ENCODE results near the gene MX2.
"Not testable (repeated sequence)": the region's sequence is repeated elsewhere in the genome, so short reads cannot be mapped to it uniquely, and the experiment has no call there.

The MX2 gene, protein sequence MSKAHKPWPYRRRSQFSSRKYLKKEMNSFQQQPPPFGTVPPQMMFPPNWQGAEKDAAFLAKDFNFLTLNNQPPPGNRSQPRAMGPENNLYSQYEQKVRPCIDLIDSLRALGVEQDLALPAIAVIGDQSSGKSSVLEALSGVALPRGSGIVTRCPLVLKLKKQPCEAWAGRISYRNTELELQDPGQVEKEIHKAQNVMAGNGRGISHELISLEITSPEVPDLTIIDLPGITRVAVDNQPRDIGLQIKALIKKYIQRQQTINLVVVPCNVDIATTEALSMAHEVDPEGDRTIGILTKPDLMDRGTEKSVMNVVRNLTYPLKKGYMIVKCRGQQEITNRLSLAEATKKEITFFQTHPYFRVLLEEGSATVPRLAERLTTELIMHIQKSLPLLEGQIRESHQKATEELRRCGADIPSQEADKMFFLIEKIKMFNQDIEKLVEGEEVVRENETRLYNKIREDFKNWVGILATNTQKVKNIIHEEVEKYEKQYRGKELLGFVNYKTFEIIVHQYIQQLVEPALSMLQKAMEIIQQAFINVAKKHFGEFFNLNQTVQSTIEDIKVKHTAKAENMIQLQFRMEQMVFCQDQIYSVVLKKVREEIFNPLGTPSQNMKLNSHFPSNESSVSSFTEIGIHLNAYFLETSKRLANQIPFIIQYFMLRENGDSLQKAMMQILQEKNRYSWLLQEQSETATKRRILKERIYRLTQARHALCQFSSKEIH

DNA sequence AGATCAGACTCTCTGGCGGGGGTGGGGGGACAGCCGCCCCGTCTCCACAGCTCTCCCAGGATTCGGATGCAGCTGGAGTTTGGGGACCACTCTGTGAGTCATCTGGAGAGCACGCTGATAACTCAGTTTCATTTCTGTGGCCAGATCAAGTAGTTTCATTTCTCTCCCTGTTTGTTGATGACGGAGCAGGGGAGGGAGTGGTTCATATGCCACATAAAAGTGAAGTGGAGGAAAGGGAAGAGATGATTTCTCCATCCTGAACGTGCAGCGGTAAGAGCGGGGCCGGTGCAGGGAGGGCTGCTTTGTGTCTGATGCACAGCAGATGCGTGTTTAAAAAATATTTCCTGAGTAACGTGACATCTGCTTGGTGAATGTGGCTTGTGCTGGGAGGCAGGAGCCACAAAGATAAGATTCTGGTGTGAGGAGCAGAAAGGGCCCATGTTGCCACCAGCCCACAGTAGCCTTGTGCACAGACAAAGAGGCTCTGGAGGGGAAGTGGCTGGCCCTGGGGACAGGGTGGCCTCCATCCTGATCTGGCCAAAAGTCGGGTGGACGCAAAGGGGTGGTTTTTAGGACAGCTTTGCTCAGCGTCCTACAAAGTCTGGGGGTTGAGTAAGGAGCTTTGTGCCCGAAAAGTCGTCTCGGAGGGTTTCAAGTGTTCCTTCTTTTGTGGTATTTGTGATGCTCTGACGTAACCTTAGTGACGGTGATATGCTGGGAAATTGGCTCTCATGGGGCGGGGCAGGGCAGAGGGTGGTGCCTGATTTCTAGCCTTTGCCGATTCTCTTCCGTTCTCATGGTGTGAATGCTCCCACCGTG, at the start of gene MX2:
Gene MX2, plus strand, starts transcription at position 242 of the 819 bp plus-strand sequence. CDS start 14,880 bp downstream, outside the sequence.
- peak; percentile 57 for DNase-seq (ENCODE audit: low read depth)

DNA sequence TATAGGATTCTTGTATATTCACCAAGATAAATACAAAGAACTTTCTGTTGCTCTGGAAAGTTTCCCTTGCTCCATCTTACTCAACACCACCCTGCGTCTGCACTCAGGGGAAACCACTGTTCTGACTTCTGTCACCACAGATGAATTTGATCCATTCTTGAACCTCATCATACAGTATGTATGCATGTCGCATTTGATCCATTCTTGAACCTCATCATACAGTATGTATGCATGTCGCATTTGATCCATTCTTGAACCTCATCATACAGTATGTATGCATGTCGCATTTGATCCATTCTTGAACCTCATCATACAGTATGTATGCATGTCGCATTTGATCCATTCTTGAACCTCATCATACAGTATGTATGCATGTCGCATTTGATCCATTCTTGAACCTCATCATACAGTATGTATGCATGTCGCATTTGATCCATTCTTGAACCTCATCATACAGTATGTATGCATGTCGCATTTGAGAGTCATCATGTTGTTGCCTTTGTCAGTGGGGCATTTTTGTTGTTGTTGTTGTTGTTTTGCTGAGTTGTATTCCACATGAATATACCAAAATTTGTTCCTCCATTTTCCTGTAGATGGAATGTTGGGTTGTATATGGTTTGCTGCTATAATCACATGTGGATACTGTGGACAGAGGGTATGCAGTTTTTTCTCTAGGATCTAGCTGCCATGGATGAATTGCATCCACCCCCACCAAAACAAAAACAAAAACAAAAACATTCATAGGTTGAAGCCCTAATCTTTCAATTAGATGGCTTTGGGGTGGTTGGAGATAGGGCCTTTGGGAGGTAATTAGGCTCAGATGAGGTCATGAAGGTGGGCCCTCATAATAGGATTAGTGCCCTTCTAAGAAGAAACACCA, 48.3 kb upstream of the MX2 start:
- not testable (repeated sequence) for DNase-seq (ENCODE audit: low read depth)

DNA sequence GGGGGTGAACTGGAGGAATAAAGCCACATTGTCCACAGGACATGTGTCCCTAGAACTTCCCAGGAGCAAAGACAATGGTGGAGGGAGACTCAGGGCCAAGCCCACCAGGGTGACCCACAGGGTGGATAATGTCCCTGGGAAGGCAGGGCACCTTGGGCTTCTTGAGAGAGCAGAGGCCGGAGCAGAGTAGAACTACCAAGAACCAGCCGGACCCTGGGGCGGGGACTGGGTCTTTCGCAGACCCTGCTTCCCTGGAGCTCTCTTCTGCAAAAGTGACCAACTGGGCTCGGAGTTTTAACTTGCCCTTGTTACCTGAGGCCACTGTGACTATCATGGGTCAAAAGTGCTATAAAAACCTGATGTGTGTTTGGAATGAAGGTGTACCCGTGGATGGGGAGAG, 46.1 kb upstream of the MX2 start:
- DNase-seq (ENCODE audit: low read depth): no peak

DNA sequence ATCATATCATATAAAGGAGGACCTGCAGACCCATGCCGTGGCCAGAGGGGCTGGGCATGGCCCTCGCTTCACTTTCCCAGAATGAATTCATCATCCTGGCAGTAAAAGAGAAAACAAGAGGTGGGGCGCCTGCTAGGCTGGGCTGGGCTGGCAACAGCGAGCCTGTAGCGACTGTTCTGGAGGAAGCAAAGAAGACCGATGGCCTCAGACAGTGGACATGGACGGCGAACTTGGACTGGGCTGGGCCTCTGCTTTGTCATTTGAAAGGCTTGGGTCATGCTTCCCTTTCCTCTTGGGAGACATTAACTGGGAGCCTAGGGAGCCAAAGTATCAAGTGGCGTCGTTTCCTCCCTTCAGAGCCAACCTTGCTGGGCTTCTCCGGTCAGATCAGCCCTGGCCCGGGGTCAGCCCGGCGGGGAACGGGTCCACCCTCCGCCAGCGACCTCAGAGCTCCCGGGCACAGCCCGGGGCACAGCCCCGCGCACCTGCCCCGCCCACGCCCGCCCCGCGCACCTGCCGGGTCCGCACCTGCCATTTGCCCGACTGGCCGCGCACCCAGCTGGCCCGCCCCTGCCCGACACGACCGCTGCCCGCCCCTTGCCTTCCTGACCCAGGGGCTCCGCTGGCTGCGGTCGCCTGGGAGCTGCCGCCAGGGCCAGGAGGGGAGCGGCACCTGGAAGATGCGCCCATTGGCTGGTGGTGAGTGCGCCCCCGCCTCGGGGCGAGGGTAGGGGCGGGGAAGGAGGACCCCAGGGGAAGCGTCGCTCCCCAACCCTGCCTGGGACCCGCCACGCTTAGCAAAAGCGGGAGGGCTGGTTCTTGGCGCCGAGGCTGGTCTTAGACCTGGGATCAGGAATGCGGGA, 45.4 kb upstream of the MX2 start, which contains the start of gene FAM3B:
Gene FAM3B, plus strand, starts transcription at position 602 of the 863 bp plus-strand sequence. Its CDS starts 79 bp downstream, at position 681.
- no peak for DNase-seq (ENCODE audit: low read depth)

DNA sequence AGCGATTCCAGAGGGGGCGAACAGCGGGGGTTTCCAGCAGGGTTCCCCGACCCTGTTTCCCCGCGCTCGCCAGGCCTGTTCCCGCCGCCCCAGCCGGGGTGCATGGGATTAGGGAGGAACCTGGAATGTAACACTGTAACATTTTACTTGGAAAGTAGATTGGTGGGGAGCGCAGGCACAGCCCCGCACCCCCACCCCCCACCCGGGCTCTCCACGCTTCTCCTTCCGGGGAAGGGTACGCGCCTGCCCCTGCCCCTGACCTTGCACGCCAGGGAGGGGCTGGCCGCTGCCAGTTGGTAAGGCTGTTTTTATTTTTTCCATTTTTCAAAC, 44.8 kb upstream of the MX2 start:
- no peak for DNase-seq (ENCODE audit: low read depth)

DNA sequence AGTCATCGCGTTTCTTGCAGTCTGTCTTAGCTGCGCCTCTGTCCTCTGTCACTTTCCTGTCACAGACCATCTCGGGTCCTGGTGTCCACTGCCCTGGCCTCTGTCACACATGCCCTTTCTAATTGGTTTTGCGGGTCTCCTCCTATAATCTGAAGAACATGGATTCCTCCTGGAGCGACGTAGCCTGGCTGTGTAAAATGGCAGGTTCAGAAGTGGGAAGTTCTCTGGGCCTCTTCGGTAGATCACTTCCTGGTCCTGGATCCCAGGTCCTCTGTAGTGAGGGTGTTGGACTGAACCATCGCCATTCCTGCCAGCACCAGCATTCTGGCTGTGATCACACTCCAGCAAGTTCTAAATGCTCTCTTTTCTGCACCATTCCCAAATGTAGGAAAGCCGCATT, 44.4 kb upstream of the MX2 start:
- DNase-seq (ENCODE audit: low read depth): no peak

DNA sequence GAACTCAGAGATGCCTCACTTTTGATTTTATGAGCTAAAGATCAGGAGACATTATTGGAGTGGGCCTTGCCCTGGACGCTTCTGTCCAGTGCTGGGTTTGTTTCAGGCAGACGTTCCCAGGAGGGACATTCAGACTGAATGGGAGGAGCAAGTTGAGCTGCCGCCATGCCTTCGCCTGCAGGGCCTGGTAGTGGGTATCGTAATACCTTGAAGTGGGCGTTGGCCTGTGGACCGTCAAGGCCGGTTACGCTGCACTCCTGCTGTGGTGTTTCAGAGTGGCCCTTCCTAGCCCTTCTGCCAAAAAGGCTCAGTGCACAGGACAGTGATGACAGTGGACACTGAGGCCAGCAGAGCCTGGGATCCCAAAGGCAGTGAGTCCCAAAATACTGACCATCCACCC, 43.6 kb upstream of the MX2 start:
- no peak for DNase-seq (ENCODE audit: low read depth)

DNA sequence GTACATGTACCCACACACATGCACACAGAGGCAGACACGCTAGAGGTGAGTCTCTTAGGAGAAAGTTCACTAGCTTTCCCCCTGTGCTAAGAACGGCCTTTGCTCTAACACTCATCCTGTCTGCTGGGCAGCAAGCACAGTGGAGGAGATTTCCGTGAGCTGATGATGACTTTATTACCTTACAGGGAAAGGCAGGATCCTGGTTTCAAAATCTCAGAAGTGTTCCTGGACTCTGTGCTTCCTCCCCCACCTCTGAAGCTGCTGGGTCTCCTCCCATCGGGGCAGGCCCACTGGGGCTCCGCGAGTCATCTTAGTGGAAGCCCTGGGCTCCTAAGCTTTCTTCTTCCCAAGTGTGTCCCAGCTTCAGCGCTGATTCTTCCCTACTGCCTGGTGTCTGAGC, 42.6 kb upstream of the MX2 start:
- no peak for DNase-seq (ENCODE audit: low read depth)

DNA sequence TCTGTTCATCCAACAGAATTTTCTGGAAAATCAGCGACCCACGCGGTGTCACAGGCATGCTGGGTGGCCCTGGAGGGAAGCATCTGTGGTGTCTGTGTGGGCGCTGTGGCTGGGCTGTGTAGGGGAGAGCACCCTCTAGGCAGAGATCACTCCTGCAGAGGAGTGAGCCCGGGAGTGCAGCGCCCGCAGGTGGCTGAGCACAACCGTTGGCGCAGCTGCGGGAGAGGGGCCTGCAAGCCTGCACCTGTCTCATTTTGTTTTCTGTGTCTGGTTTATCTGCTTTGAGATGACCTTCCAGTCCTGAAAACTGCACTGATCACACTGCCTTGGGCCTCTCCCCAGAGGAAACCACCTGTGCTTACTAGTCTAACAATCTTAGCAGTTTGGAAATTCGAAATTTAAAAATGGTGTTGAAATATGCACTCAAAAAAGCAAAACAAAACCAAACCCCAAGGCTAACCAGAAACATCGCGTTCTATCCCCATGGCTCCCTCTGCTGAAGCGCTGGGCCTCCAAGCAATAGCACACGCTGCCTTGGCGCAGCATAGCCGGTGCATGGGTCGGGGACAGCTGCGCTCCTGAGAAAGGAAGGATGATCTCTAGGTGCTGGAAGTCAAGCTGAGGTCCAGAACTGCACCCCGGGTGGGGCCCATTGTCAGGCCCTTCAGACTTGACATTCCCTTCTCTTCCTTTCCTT, 40.5 kb upstream of the MX2 start:
- DNase-seq (ENCODE audit: low read depth): peak; percentile 3

DNA sequence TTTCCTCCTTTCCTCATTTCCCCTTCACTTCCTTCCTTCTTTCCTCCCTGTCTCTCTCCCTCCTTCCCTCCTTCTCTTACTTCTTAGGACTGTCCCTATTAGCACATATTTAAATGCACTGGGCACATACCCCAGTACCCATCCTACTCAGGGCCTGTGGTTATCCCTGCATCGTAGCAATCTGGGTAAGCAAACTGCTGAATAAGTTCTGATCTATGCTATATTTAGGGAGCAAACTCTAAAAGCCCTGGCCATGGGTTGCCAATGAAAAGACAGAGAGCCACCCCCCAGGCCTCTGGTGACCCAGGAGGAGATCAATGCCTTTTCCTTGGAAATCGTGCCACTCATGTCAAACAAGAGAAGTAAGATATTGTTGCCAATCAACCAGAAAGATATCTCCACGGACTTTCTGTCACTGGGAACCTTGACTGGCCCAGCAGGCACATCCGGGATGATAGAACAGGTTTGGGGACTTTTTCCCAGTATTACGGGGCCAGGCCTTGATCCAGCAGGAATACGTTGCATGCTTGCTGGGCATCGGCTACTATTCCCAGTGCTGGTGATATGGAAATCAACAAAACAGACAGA, 39.8 kb upstream of the MX2 start:
- DNase-seq (ENCODE audit: low read depth): no peak

DNA sequence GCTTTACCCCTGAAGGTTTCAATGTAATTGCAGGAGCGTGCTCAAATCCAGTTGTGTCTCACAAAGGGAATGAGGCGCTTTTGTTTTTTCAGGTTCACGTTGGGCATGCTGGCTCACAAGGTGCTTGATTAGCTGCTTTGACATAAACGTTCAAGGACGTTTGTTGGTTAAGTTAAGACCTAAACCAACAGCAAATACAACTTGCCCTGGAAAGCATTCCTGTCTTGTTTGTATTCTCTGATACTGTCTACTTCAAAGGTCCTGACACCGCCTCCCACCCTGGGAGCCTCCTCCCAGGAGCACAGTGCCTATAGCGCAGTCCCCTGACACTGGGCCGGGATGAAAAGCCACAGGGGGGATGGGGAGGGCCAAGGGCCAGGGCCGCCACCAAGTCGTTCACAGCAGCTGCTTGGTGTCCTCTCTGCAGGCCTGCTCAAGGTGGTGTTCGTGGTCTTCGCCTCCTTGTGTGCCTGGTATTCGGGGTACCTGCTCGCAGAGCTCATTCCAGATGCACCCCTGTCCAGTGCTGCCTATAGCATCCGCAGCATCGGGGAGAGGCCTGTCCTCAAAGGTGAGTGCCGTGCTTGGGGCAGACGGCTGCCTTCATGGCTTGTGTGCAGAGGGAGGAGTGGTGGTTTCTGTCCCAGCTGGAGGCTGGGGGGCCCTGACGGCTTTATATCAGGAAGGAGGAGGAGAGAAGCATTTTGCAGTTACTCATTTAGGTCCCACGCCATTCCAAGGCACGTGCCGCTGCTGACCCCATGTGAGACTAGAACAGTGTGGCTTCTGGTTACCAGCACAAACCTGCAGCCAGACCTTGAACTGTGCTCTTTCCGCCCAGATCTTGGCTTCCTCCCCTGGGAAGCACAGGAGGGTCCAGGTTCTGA, 39.1 kb upstream of the MX2 start:
- no peak for DNase-seq (ENCODE audit: low read depth)

DNA sequence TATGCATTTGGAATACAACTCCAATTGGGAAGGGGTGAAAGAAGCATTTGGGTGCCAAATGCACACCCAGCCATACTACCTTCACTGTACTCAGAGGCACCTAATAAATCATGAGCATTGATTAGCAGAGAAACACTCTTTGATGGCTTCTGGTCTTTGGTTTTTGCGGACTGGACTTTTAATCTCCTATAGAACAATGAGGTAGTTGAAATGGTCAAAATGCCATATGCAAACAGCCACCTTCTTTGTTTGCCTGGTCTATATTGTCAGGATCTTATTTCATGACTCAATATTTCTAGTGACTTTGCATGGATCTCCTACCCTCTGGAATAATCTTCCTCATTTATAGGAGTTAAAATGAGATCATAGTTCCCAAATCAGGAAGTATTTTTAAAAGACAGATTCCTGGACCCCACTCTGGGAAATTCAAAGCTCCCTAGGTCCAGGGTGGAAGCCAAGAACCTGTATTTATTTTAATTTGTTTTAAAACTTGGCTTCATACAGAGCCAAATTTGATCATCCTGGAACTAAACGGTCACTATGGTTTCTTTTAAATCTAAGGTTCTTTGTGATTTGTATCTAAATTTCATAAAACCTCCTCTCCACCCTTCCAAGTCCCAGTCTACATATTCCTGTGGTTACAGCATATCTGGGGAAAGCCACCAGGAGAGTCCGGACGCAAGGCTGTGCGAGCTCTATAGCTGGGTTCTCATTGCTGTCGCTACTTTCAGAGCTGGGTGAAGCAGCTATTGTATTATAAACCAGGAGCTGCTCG, 36.5 kb upstream of the MX2 start:
- no peak for DNase-seq (ENCODE audit: low read depth)

DNA sequence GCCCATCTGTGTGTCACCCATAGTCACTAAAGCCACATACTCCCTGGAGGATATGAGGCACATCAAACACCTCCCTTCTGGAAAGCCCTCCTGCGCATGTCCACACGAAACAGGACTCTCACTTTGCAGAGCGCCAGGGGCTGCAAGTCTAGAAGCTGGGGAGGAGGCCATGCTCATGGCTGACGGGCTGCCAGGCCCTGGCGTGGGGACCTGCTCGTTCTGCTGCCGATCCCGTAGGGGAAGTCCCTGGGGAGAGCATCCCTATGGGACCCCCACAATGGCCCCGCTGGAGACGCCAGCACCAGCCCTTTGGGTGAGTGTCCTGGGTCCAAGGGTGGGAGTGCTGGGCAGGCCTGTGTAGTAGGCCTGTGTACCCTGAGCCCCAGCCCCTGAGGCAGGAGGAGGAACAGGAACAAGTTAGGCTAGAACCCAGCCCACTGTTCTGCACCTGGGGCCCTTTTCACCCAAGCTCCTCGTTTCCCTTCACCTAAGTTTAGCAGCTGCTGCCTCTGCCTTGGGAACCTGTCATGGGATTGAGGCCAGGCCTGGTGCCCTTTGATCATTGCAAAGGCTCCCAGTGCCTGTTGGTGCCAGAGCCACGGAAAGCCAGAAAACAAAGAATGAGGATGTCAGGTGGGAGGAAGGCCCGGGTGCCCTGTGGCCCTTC, 35.3 kb upstream of the MX2 start:
- DNase-seq (ENCODE audit: low read depth): no peak

DNA sequence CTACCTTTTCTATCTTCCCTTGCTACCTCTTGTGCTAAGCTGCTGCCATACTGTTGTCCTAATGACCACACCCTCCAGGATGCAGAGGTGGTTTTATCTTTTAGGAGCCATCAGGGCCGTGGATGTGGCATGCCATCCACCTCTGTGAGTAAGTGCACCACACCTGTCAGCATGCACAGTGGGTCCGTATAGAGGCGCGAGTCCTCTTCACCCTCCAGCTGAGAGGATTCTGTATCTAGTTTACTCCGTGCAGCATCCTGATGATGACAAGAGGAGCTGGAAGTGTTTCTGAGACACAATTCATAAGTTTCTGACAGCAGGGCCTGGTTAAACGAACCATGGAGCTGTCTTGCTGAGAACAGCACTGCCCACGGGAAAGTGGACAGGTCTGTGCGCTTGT, 34.1 kb upstream of the MX2 start:
- DNase-seq (ENCODE audit: low read depth): no peak

DNA sequence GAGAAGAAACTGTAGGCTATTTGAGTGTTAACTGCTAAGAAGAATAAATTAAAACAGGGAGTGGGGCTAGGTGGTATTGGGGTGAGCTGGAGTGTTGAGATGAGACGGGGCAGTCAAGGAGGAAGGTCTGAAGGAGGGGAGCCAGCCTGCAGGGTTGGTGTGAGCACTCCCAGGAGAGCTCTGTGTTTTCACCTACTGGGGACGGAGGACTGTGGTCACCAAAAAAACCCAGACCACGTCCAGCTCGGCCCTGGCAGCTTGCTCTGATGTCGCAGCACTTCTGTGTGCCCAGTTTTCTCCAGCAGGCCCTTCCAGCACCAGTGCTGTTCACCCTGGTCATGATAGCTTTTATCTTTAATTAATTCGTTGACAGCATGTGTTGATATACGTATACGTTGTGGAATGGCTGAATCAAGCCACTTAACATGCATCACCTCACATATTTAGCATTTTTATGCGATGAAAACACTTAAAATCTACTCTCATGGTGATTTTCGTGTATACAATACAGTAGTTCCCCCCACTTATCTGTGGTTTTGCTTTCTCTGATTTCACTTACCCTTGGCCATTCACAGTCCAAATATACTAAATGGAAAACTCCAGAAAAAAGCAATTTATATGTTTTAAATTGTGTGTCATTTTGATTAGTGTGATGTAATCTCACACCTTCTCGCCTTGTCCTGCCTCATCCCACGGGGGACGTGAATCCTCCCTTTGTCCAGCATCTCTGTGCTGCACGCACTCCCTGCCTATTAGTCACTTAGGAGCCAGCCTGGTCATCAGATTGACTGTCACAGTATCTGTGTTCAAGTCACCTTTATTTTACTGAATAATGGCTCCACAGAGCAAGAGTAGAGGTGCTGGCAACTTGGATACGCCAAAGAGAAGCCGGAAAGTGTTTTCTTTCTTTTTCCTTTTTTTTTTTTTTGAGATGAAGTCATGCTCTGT, 32.9 kb upstream of the MX2 start:
- no peak for DNase-seq (ENCODE audit: low read depth)

DNA sequence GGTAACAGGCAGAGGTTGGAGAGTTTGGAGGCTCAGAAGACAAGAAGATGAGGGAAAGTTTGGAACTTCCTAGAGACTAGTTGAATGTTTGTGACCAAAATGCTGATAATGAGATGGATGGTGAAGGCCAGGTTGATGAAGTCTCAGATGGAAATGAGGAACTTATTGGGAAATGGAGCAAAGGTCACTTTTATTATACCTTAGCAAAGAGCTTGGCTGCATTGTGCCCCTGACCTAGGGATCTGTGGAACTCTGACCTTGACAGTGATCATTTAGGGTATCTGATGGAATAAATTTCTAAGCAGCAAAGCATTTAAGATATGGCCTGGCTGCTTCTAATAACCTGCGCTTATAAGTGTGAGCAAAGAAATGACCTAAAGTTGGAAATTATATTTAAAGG, 28.1 kb upstream of the MX2 start:
- no peak for DNase-seq (ENCODE audit: low read depth)

All from activated T-cell treated with anti-CD3 and anti-CD28 coated beads for 24 hours (primary cell).